Measurements from ENCODE around the gene MYO3B.

DNA sequence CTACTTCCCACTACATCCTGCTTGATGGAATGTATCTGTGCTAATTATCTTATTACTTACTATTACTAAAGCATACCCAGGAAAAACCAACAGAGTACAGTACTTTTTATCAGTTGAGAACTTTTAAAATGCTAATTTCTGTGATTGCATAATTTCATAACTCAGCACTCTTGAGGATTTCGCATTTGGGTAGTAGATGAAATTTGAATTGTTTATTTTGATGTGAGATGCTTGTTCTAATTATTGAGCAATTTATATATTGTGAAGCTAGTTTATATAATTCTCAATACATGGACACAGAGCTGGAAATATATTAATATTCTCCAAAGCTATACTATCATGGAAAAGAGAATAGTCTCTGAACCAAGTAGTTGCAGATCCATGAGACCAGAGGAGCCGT lies 432.7 kb downstream of the MYO3B start:
- TF ChIP-seq EZH2 (IDR thresholded peaks at IDR 0.05; ENCODE audit: insufficient read depth, poor library complexity, severe bottlenecking) (no peak), EZH2phosphoT487 (IDR thresholded peaks at IDR 0.05; ENCODE audit: insufficient read depth, low read depth) (no peak)

All from GM23248 (cell line).